PC-9 (cell line): ENCODE measurements around the gene PCDHGA9. TPM values are rescaled to one million over a fixed set of nuclear protein-coding genes. Genes with fewer than 3 reads are reported as not detected.

Experiments
- BruUV-seq: library from RNA; stranded (reverse); fragments of 400-500 nt; replicated peaks from 2 replicates; lab custom pipeline; 2021; lab: Mats Ljungman, UMichigan
- CTCF ChIA-PET: fragments of 300-600 bp; sonication (Branson Sonifier 250); formaldehyde crosslinking; loops from one replicate; lab custom pipeline; 2022; ENCODE audit warnings: antibody characterized with exemption; lab: Charles Lee
- POLR2A ChIA-PET: fragments of 300-600 bp; sonication (Branson Sonifier 250); formaldehyde crosslinking; loops from one replicate; lab custom pipeline; 2022; ENCODE audit warnings: antibody characterized with exemption; ENCODE audit not compliant: unreplicated experiment; lab: Charles Lee
- DNase-seq, 2 experiments: peaks; one replicate each; pipeline versions ENCODE4 v3.0.0 to v3.0.0-alpha.2; 2015 to 2022; ENCODE audit warnings: mixed read lengths in 1 of 2
- H2AFZ ChIP-seq: fragments of 200-600 bp; sonication (generic); 2 replicates; pipeline ENCODE4 v1.8.1; 2017; ENCODE audit warnings: antibody characterized with exemption
- H3F3A ChIP-seq: fragments of 200-600 bp; sonication (generic); 2 replicates; pipeline ENCODE4 v1.8.1; 2017; ENCODE audit warnings: antibody characterized with exemption, mild to moderate bottlenecking, low read depth; ENCODE audit not compliant: insufficient read depth
- H3K27ac ChIP-seq: fragments of 200-600 bp; sonication (generic); 2 replicates; pipeline ENCODE4 v1.6.1; 2016; ENCODE audit warnings: mixed run types
- H3K27me3 ChIP-seq: fragments of 200-600 bp; sonication (generic); 2 replicates; pipeline ENCODE4 v1.6.1; 2016; ENCODE audit warnings: low read depth, mixed run types; ENCODE audit not compliant: insufficient read depth
- H3K36me3 ChIP-seq: fragments of 200-600 bp; sonication (generic); 2 replicates; pipeline ENCODE4 v1.6.1; 2016; ENCODE audit warnings: low read depth, mixed run types
- H3K4me1 ChIP-seq: fragments of 200-600 bp; sonication (generic); replicated peaks from 2 replicates; pipeline ENCODE4 v1.6.1; 2016; ENCODE audit warnings: mixed run types; ENCODE audit not compliant: insufficient read depth
- H3K4me2 ChIP-seq: fragments of 200-600 bp; sonication (generic); 2 replicates; pipeline ENCODE4 v1.6.1; 2017; ENCODE audit warnings: mixed run types
- H3K4me3 ChIP-seq: fragments of 200-600 bp; sonication (generic); 2 replicates; pipeline ENCODE4 v1.6.1; 2016; ENCODE audit warnings: mixed run types
- H3K79me2 ChIP-seq: fragments of 200-600 bp; sonication (generic); 2 replicates; pipeline ENCODE4 v1.6.1; 2017; ENCODE audit warnings: low read depth, mixed run types
- H3K9me2 ChIP-seq: fragments of 200-600 bp; sonication (generic); 2 replicates; pipeline ENCODE4 v1.8.1; 2017; ENCODE audit warnings: mild to moderate bottlenecking; ENCODE audit not compliant: insufficient read depth
- H3K9me3 ChIP-seq: fragments of 200-600 bp; sonication (generic); 2 replicates; pipeline ENCODE4 v1.8.1; 2016; ENCODE audit warnings: low read depth; ENCODE audit not compliant: insufficient read depth
- H4K20me1 ChIP-seq: fragments of 200-600 bp; sonication (generic); 2 replicates; pipeline ENCODE4 v1.8.1; 2017; ENCODE audit not compliant: insufficient read depth
- EZH2 ChIP-seq: fragments of 200-600 bp; sonication (generic); IDR thresholded peaks from 2 replicates; pipeline ENCODE4 v1.8.0; 2017; ENCODE audit warnings: antibody characterized with exemption, low read depth
- intact Hi-C: fragments of 100-400 bp; cut with micrococcal nuclease; formaldehyde crosslinking; loops from one replicate; pipeline ENCODE4 v1.10.0; 2022; ENCODE audit not compliant: unreplicated experiment
- total RNA-seq: library from RNA; stranded (reverse); gene quantifications from 2 replicates; pipeline ENCODE4 v1.2.3, GENCODE V29; 2021
- TF ChIP-seq, protein P1 (sequence below): fragments of 200-600 bp; sonication (generic); conservative IDR thresholded peaks from 2 replicates; pipeline ENCODE4 v1.6.1; 2017; ENCODE audit warnings: mixed run types, antibody characterized with exemption, mild to moderate bottlenecking, moderate library complexity

Gene PCDHGA9
- total RNA-seq, 1 experiment from 2014 or later = not detected

DNA sequence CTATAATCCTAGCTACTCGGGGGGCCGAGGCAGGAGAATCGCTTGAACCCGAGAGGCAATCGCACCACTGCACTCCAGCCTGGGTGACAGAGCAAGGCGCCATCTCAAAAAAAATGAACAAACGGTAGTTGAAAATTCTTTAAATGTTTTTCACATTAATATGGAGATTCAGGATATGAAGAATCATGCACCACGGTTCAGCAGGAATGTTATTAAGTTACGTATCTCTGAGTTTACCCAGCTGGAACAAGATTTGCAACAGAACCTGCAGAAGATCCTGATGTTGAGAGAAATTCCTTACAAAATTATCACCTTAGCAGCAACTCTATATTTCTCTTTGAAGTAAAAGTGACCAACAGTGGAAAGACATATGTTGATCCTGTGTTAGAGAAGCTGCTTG is 37.8 kb downstream of the PCDHGA9 start:
- H3K36me3 ChIP-seq = no peaks in the 10 kb centered on the region
- no peaks in the 10 kb centered on the region for H3F3A ChIP-seq
- H3K9me2 ChIP-seq = no peaks in the 10 kb centered on the region
- no peak overlapping the region for H3K4me3 ChIP-seq
- TF ChIP-seq EZH2 = no peak
- TF ChIP-seq, protein P1, sequence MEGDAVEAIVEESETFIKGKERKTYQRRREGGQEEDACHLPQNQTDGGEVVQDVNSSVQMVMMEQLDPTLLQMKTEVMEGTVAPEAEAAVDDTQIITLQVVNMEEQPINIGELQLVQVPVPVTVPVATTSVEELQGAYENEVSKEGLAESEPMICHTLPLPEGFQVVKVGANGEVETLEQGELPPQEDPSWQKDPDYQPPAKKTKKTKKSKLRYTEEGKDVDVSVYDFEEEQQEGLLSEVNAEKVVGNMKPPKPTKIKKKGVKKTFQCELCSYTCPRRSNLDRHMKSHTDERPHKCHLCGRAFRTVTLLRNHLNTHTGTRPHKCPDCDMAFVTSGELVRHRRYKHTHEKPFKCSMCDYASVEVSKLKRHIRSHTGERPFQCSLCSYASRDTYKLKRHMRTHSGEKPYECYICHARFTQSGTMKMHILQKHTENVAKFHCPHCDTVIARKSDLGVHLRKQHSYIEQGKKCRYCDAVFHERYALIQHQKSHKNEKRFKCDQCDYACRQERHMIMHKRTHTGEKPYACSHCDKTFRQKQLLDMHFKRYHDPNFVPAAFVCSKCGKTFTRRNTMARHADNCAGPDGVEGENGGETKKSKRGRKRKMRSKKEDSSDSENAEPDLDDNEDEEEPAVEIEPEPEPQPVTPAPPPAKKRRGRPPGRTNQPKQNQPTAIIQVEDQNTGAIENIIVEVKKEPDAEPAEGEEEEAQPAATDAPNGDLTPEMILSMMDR = no peak
- ChIA-PET CTCF (no interaction called here), POLR2A (no interaction called here)
- no peaks in the 10 kb centered on the region for H3K4me1 ChIP-seq
- no peak overlapping the region for H3K27ac ChIP-seq
- DNase-seq = no peak
- peaks cover 23% of the 10 kb centered on the region; the same call in 1 of the 2 replicates for H3K27me3 ChIP-seq
- no peak overlapping the region for H2AFZ ChIP-seq
- H3K9me3 ChIP-seq = no peaks in the 10 kb centered on the region
- H3K79me2 ChIP-seq = no peaks in the 10 kb centered on the region
- H3K4me2 ChIP-seq = no peak overlapping the region
- H4K20me1 ChIP-seq = no peaks in the 10 kb centered on the region
- intact Hi-C loops = no loop called here
- no TSS peak for BruUV-seq

DNA sequence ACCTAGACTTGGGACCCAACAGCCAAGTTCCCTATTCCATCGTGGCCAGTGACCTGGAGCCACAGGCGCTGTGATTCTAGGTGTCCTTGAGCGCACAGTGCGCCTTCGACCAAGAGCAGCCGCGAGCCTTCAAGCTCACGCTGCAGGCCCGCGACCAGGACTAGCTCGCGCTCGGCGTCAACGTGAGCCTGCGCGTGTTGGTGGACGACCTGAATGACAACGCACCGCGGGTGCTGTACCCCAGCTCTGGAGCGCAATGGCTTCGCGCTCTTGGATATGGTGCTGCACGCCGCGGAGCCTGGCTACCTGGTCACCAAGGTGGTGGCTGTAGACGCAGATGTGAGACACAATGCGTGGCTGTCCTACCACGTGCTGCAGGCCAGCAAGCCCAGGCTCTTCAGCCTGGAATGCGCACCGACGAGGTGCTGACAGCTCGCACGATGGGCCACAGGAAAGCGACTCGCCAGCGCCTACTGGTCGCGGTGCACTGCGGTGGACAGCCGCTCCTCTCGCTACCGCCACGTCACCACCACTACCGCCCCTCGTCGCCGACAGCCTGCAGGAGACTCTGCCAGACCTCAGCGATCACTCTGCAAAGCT is 39.1 kb downstream of the PCDHGA9 start:
- ChIA-PET CTCF (no interaction called here), POLR2A (no interaction called here)
- H3K79me2 ChIP-seq = no peaks in the 10 kb centered on the region
- no peaks in the 10 kb centered on the region for H4K20me1 ChIP-seq
- intact Hi-C loops = no loop called here
- 0 out of 2 replicates have a peak, but pooled peaks cover 12% of the 10 kb centered on the region for H3K27me3 ChIP-seq
- H2AFZ ChIP-seq = no peak overlapping the region
- no TSS peak for BruUV-seq
- TF ChIP-seq, protein P1 = no peak
- TF ChIP-seq EZH2 = no peak
- H3F3A ChIP-seq = no peaks in the 10 kb centered on the region
- no peaks in the 10 kb centered on the region for H3K36me3 ChIP-seq
- no peaks in the 10 kb centered on the region for H3K9me2 ChIP-seq
- no peaks in the 10 kb centered on the region for H3K9me3 ChIP-seq
- no peak for DNase-seq
- no peaks in the 10 kb centered on the region for H3K4me1 ChIP-seq
- no peak overlapping the region for H3K4me3 ChIP-seq
- H3K4me2 ChIP-seq = no peak overlapping the region
- no peak overlapping the region for H3K27ac ChIP-seq

Other genes starting within 250 kb of the PCDHGA9 start
- gene PCDHB7, start 230.1 kb upstream of the PCDHGA9 start, total RNA-seq = not detected in 2 replicates
- not detected in 2 replicates for gene PCDHB8, start 225.0 kb upstream of the PCDHGA9 start, total RNA-seq
- not detected in 2 replicates for gene PCDHB16, start 220.4 kb upstream of the PCDHGA9 start, total RNA-seq
- gene PCDHB9, start 215.6 kb upstream of the PCDHGA9 start, total RNA-seq = not detected in 2 replicates
- gene PCDHB10, start 210.4 kb upstream of the PCDHGA9 start, total RNA-seq = not detected in 2 replicates
- not detected in 2 replicates for gene PCDHB11, start 203.2 kb upstream of the PCDHGA9 start, total RNA-seq
- not detected in 2 replicates for gene PCDHB12, start 194.1 kb upstream of the PCDHGA9 start, total RNA-seq
- not detected in 2 replicates for gene PCDHB13, start 188.9 kb upstream of the PCDHGA9 start, total RNA-seq
- 0.07 TPM in 1 of 2 replicates, not detected in the other for gene PCDHB14, start 179.4 kb upstream of the PCDHGA9 start, total RNA-seq
- not detected in 2 replicates for gene PCDHB15, start 157.4 kb upstream of the PCDHGA9 start, total RNA-seq
- 0.33 and 0.55 TPM in 2 replicates for gene SLC25A2, start 98.7 kb upstream of the PCDHGA9 start, total RNA-seq
- gene TAF7, start 82.0 kb upstream of the PCDHGA9 start, total RNA-seq = 56.1 and 57.6 TPM in 2 replicates
- 0.07 TPM in 1 of 2 replicates, not detected in the other for gene PCDHGA1, start 72.3 kb upstream of the PCDHGA9 start, total RNA-seq
- gene PCDHGA2, start 64.0 kb upstream of the PCDHGA9 start, total RNA-seq = 0.11 and 0.13 TPM in 2 replicates
- gene PCDHGA3, start 58.9 kb upstream of the PCDHGA9 start, total RNA-seq = not detected in 2 replicates
- not detected in 2 replicates for gene PCDHGB1, start 52.7 kb upstream of the PCDHGA9 start, total RNA-seq
- gene PCDHGA4, start 47.8 kb upstream of the PCDHGA9 start, total RNA-seq = not detected in 2 replicates
- 0.28 and 0.33 TPM in 2 replicates for gene PCDHGB2, start 42.8 kb upstream of the PCDHGA9 start, total RNA-seq
- gene PCDHGA5, start 38.6 kb upstream of the PCDHGA9 start, total RNA-seq = 0.13 and 0.20 TPM in 2 replicates
- gene PCDHGB3, start 32.5 kb upstream of the PCDHGA9 start, total RNA-seq = not detected in 2 replicates
- gene PCDHGA6, start 28.9 kb upstream of the PCDHGA9 start, total RNA-seq = 0.17 TPM in 1 of 2 replicates, not detected in the other
- gene PCDHGA7, start 20.0 kb upstream of the PCDHGA9 start, total RNA-seq = not detected in 2 replicates
- not detected in 2 replicates for gene PCDHGB4, start 15.1 kb upstream of the PCDHGA9 start, total RNA-seq
- gene PCDHGA8, start 10.1 kb upstream of the PCDHGA9 start, total RNA-seq = not detected in 2 replicates
- gene PCDHGB5, start 4.8 kb upstream of the PCDHGA9 start, total RNA-seq = not detected in 2 replicates
- gene PCDHGB6, start 5.2 kb downstream of the PCDHGA9 start, total RNA-seq = not detected in 2 replicates
- gene PCDHGA10, start 10.2 kb downstream of the PCDHGA9 start, total RNA-seq = 0.13 and 0.15 TPM in 2 replicates
- gene PCDHGB7, start 14.9 kb downstream of the PCDHGA9 start, total RNA-seq = 0.13 and 0.17 TPM in 2 replicates
- 0.18 and 0.22 TPM in 2 replicates for gene PCDHGA11, start 18.3 kb downstream of the PCDHGA9 start, total RNA-seq
- not detected in 2 replicates for gene PCDHGA12, start 27.7 kb downstream of the PCDHGA9 start, total RNA-seq
- 0.50 and 0.53 TPM in 2 replicates for gene PCDHGC3, start 73.2 kb downstream of the PCDHGA9 start, total RNA-seq
- not detected in 2 replicates for gene PCDHGC4, start 82.3 kb downstream of the PCDHGA9 start, total RNA-seq
- not detected in 2 replicates for gene PCDHGC5, start 86.3 kb downstream of the PCDHGA9 start, total RNA-seq
- gene DIAPH1, start 216.2 kb downstream of the PCDHGA9 start, total RNA-seq = 148 and 157 TPM in 2 replicates
- gene HDAC3, start 234.1 kb downstream of the PCDHGA9 start, total RNA-seq = 76.0 and 87.0 TPM in 2 replicates
- gene RELL2, start 234.2 kb downstream of the PCDHGA9 start, total RNA-seq = 3.3 and 5.0 TPM in 2 replicates
- 36.4 and 36.6 TPM in 2 replicates for gene FCHSD1, start 248.6 kb downstream of the PCDHGA9 start, total RNA-seq